Embryonic facial prominence (tissue), 1 donor: ENCODE data around the gene ESPNL.

ENCODE experiments used
- DNase-seq: peaks from one replicate; pipeline ENCODE4 v3.0.0-alpha.2; 2016; ENCODE audit errors: extremely low spot score

Gene ESPNL

GRCh38 chr2:238097988-238098871 lies 1.9 kb upstream of the ESPNL start:
- DNase-seq, result no peak

- no peak for DNase-seq
Measured at GRCh38 chr2:238098901-238099713, 1.0 kb upstream of the ESPNL start.

GRCh38 chr2:238099714-238100048 lies 459 bp upstream of the ESPNL start:
- DNase-seq, result no peak

GRCh38 chr2:238100821-238101771 lies 956 bp downstream of the ESPNL start:
- no peak for DNase-seq

- no peak for DNase-seq
Measured at GRCh38 chr2:238101891-238102841, 2.0 kb downstream of the ESPNL start.

GRCh38 chr2:238102865-238103264 lies 2.7 kb downstream of the ESPNL start:
- no peak for DNase-seq

GRCh38 chr2:238103465-238104225 lies 3.5 kb downstream of the ESPNL start:
- no peak for DNase-seq

GRCh38 chr2:238104226-238104690 lies 4.1 kb downstream of the ESPNL start:
- DNase-seq, result no peak

GRCh38 chr2:238104691-238105371 lies 4.7 kb downstream of the ESPNL start:
- DNase-seq, result no peak

GRCh38 chr2:238105506-238106338 lies 5.6 kb downstream of the ESPNL start:
- no peak for DNase-seq

GRCh38 chr2:238106339-238106697 lies 6.2 kb downstream of the ESPNL start:
- no peak for DNase-seq

- DNase-seq, result no peak
Measured at GRCh38 chr2:238106698-238107524, 6.8 kb downstream of the ESPNL start.

- no peak for DNase-seq
Measured at GRCh38 chr2:238107525-238108422, 7.6 kb downstream of the ESPNL start.

GRCh38 chr2:238108423-238109183 lies 8.5 kb downstream of the ESPNL start:
- no peak for DNase-seq

GRCh38 chr2:238113611-238114010 lies 13.5 kb downstream of the ESPNL start:
- no peak for DNase-seq
